HG03432 (cell line): ENCODE results near the gene CEP164.

Experiments
- ATAC-seq: cut with Tn5 transposase; IDR thresholded peaks from one replicate; pipeline ENCODE4 v1.9.1; 2021; ENCODE audit warnings: mild to moderate bottlenecking, moderate library complexity; ENCODE audit not compliant: unreplicated experiment

CEP164 gene

DNA sequence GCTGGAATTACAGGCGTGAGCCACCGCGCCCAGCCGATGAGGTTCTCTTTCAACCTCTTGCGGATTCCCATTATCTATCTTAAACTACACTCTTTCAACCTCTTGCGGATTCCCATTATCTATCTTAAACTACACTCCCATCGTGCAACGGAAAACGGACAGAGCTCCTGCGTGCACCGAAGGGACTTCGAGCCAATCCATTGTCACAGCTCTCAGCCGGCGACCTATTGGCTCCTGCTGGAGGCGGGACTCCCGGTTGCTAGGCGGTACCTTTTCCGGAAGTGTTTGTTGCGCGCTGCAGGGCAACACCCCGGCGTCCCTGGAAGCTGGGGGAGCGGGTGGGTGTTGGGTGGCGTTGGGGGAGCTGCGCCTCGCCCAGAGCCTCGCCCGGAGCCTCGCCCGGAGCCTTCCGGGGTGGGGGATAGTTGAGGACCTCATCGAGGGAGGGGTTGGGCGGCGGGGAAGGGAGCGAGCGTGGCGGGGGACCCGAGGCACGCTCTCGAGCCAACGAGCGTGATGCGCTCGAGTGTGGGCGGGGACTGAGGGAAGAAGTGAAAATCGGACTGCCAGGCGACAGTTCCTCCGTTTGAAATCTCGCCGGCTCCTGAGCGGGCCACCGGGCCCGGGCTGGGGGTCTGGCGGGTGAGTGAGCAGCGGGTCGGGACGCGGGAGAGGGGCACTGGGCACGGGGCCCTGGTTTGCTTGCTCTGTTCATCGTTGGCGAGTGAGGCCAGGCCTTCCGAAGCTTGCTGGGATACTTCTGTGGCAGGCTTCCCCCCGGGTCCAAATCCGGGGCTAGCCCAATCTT lies at the start of gene CEP164:
TSS of gene CEP164 (plus strand) at position 288 of the 808 bp plus-strand sequence. CDS start 10,733 bp downstream, outside the sequence.
- ATAC-seq, result peak; percentile 93

DNA sequence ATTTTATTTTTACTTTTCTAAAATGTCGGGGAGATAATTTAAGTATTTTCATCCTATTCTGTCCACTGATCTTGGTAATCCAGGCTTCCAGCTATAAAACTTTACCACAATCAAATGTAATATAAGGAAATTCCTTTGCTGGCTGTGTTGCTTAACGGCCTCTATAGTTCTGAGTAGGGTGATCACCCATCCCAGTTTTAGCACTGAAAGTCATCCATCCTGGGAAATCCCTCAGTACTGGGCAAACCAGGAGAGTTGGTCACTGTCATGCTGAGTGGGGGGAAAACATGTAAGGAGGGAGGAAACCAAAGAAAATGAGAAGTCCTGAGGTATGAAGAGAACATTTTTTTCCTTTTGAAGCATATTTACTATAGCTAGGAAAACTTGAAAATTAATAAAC lies 49.3 kb upstream of the CEP164 start:
- ATAC-seq, result no peak

DNA sequence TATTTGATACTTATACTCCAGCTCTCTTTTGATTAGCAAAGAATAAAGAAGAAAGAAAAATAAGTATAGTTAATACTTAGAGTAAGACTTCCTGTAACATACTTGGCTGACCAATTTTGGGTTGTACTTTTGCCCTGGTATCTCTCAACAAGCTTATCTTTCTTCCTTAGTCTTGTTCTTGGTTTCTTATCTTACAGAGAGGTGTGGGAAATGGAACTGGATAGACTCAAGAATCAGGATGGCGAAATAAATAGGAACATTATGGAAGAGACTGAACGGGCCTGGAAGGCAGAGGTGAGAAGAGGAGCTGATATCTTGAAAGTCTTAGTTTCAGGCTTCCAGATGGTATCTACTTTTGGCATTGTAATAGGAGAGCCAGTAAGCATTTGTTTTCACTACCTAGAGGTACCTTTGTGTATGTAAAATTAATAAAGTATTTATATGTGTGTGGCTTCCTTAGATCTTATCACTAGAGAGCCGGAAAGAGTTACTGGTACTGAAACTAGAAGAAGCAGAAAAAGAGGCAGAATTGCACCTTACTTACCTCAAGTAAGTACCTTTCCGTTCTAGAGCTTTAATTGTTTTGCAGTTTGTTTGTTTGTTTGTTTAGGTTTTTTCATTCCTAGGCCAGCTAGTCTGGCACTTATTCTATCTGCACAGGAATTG lies 47.8 kb upstream of the CEP164 start:
- ATAC-seq, result no peak

DNA sequence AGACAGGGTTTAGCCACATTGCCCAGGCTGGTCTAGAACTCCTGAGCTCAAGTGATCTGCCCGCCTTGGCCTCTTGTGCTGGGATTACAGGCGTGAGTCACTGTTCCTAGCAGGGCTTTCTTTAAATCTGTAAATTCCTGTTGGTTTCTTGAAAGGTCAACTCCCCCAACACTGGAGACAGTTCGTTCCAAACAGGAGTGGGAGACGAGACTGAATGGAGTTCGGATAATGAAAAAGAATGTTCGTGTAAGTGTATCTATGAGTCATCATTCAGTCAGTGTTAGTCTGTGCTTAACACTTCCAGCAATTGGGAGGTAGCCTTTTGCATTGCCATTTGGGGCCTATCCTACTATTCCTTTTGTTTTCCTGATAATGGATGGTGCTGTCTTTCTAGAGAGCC lies 46.5 kb upstream of the CEP164 start:
- no peak for ATAC-seq

DNA sequence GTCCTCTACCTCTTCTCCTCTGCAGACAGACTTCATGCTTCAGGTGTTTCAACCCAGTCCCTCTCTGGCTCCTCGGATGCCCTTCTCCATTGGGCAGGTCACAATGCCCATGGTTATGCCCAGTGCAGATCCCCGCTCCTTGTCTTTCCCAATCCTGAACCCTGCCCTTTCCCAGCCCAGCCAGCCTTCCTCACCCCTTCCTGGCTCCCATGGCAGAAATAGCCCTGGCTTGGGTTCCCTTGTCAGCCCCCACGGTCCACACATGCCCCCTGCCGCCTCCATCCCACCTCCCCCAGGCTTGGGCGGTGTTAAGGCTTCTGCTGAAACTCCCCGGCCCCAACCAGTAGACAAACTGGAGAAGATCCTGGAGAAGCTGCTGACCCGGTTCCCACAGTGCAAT lies 45.8 kb upstream of the CEP164 start:
- ATAC-seq, result no peak

DNA sequence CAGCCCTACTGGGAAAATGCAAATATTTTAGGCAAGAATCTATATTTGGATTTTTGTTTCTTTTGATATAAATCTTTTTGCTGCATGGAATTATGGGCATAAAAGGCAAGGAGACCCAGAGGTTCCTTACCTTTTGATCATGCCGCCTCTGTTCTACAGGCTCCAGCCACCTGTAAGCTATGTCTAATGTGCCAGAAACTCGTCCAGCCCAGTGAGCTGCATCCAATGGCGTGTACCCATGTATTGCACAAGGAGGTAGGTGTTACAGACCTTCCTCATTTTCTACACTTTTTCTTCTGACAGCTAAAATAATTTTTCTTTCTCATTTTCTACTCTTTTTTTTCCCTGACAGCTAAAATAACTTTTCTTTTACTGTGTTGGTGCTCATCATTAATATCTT lies 44.7 kb upstream of the CEP164 start:
- ATAC-seq, result no peak

DNA sequence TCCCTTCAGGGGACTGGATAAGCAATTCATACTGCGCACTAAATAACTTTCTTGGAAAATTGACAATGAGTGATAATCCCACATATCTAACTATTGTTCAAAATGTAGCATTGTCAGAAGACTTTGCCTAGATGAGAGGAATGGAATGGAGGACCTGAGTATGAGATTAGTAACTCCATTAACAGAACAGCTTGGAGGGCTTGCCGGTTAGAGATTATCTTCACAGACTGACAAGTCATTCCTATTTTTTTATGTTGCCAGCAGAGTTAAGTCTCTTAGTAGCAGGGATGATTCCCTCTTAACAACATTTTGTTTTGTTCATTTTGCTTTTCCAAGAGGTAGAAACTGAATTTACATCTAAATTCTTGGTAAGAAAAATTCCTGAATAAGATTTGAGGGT lies 43.6 kb upstream of the CEP164 start:
- ATAC-seq, result no peak

DNA sequence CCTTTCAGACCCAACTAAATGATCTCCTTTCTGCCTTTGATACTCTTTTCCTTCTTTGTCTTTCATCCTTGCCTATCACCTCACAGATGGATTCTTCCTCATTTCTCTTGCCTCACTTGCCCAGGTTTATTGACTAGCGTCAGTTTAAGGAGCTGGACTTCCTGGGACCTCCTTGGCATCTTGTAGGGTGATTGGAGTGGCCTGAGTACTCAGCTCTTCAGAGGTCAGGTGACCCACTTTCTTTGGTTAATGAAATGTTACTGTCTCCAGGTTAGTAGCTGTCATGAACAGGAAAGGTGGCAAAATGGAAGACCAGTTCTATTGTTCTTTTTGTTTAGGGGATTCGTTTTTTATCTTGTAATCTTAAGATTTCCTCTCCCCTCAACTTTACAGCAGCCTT lies 41.1 kb upstream of the CEP164 start:
- no peak for ATAC-seq

DNA sequence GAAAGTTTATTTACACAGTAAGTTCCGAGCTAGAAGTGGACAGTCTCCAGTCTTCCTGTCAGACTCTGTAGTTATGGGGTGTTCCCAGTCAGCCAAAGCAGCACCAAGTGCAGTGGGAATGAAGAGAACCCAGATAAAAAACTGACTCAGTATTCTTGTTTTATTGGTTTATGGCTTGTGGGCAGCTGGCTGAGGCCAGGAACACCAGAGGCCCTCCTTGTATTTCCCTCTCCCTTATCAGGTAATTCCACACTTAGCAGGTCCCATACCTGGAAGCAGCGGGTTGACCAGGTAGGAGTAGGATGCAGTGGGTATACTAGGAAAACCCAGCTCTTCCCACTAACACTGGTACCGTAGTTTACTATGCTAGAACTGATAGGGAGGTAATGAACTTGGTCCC lies 40.0 kb upstream of the CEP164 start:
- ATAC-seq, result no peak

DNA sequence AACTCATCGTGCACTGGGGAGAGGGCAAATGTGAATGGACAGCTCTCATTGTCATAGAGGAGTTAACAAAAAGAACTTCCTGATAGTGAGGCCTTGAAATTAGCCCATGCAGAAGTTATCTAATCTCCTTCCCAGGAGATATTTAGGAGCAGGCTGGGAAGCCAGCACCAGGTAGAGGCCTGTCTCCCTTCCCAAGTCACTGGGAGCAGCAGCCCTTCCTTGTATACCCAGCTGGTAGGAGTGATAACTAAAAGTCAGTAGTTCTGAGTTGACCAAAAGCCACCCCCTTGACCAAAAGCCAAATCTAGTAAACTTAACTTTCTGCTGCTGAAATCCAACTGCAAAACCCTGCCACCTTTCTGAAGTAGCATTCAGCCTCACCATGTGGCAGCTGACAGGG lies 37.9 kb upstream of the CEP164 start:
- no peak for ATAC-seq

DNA sequence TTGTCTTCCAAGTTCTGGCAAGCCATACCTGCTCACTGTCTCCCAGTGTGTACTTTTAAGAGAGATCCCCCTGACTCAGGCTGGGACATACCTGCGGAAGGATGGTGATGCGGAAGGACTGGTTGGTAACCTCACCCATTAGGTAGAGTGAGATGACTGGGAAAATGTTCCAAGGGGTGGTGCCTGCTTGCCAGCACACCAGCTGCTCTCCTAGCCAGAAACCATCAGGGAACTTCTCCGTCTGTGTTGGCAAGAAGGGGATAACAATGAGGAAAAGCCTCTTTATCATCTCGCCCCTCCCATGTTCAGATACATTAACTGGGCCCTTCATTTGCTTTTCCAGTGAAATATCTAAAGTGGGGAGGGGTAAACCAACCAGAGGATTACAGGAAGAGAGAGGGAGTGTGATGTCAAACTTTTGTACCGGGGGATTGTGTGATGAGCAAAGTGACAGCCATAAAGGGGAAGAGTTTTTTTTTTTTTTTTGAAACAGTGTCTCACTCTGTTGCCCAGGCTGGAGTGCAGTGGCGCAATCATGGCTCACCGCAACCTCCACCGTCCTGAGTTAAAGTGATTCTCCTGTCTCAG lies 36.8 kb upstream of the CEP164 start, which contains the start of gene BACE1-AS:
TSS of gene BACE1-AS (plus strand) at position 538 of the 588 bp plus-strand sequence.
- ATAC-seq, result no peak

DNA sequence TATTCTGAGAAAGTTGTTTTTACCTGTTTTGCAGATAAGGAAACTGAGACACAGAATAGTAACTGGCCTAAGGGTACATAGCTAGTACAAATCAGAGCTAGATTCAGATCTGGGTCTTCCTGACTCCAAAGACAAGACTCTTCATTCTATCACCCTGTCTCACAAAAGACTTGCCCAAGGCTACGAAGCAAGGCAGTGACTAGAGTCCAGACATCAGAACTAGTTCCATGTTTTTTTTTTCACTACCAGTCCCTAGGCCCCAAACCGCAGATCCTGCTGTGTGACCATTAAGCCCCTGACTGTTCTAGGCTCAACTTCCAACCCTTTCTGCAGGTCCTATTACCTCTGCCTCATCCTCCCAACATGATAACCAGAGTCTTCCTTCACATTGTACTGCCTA lies 35.0 kb upstream of the CEP164 start:
- ATAC-seq, result no peak

DNA sequence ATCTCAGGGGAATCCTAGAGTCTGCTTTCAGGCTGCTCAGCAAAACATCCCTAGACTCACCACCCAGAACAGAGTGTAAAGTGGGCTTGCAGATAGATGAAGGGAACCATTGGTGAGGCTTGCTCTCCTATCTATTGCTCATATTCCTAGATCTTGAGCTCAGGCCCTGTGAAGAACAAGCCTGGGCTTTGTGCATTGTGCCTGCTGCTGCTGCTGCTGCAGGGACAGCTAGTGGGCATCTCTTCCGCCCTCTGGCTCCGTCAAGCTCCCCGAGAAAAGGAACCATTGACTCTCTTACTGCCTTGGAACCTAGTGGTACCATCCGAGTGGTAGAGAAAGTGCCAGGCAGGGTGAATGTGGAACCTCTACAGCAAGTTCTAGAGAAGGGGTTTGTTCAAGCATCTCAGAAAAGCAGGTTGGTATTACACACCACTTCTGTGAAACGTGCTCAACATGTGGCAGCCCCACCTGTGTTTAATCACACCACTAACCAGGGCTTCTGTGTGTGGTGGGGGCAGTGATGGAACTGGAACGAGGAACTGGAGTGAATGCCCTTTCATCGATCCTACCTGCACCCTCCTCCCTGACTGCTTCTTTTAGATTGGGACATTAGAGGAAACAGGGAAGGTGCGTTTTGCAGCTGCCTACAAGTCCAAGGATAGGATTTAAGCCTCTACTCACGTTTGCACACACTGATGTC lies 32.1 kb upstream of the CEP164 start:
- no peak for ATAC-seq

DNA sequence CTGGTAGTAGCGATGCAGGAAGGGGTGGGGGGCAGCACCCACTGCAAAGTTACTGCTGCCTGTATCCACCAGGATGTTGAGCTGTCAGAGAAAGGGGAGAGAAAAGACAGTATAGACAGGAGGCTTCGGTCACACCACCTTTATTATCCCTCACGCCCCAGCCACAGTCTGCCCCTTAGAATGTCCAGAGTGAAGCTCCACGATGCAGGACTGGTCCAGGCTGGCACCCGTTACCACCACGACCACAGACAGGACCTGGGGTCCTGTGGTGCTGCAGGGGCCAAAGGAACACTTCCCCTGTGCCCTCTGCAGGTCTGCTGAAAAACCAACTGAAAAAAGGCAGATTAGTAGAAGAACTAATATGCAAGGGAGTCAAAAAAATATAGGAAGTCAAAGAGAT lies 30.8 kb upstream of the CEP164 start:
- ATAC-seq, result no peak

DNA sequence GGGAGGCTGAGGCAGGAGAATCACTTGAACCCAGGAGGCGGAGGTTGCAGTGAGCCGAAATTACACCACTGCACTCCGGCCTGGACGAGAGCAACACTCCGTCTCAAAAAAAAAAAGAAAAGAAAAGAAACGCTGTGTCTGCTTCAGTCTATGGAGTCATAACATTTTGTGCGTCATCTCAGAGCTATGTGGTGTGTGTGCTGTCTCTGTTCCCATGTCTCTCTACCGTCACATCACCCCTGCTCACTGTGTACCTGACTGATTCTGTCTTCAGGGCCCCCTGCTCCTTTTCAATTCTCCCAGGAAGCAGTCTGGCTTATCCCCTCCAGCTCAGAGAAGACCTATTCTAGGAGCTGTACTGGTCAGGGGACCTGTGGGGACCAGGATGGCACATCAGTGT lies 29.5 kb upstream of the CEP164 start:
- ATAC-seq, result no peak

DNA sequence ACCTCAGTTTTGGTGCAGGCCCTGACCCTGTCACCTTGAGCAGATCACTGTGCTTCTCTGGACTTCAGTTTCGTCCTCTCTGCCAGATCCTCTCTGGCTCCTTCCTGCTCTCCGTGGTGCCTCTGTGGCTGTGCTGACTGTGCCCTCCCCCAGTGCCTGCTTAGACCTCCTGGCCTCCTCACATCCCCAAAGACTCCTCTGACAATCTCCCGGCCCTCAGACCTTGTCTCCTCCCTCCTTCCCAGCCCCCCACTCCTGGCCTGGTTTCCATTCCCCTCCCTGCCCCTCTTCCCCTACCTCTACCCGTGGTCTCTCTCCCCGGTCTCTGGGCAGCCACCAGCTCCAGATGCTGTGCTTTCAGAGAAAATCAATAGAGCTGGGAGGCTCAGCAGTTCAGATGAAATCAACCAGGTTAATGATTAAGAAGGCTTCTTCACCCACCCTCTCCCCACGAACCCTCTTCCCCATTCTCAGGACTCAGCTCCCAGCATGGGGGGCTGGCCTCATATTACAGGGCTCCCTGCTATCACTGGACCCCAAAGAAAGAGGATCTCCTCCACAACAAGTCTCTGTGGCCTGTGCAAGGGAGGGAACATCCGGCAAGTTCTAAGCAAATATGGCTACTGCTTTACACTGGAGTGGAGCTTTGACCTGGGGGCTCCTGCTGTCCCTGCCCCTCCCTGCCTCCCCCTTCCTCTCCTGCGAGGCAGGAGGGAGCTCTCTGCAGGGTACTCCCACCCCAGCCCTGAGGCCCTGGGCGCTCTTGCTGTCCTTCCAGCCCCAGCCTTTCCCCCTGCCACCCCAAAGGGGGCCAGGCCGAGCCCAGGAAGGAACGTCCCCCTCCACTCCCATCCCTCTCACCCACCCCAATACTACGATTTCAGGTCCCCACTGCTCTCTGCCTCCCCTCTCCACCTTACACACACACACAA lies 28.0 kb upstream of the CEP164 start:
- ATAC-seq, result no peak

DNA sequence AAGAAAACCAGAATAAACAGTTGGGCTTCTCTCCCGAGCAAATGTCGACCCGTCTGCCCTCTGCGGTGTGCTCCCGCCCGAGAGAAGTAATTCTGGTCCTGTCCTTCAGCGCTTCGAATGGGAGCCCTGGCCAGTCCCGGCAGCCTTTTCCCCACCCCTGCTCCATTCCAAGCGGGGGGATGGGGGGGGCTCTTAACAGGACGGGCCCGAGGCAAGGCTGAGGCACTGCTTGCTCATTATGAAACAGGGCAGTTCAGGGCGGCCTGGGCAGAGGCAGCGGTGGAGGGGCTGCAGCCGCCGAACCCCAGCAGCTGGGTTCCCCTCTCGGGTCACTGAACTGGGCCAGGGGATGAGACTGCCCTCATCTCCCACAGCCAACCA lies 27.4 kb upstream of the CEP164 start:
- no peak for ATAC-seq

DNA sequence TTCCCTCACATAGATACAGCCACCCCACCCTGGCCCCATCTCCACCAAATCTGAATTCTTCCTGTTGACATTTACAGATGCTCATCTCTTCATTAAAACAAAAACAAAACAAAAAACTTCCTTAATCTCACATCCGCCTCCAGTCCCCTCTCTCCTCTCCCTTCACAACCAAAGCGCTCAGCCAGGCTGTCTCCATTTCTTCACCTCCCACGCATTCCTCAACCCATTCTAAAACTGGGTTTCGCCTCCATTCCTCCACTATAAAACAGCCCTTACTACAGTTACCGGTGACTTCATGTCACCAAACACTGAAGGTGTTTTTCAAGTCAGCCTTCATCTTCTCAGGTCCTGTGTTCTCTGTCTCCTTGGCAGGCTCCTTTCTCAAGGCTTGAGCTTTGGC lies 26.9 kb upstream of the CEP164 start:
- no peak for ATAC-seq

DNA sequence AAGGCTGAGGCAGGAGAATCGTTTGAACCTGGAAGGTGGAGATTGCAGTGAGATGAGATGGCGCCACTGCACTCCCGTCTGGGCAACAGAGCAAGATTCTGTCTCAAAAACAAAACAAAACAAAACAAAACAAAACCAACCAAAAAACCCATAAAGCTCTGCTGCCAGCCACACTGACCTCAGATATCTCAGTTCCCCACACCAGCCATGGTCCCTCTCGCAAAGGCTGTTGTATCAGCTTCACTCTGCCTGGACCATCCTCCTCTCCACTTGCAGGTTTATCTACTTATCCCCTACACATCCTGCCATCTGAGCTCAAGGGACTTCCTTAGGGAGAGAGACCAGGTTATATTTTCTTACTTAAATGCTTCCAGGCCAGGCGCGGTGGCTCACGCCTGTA lies 25.4 kb upstream of the CEP164 start:
- ATAC-seq, result no peak

DNA sequence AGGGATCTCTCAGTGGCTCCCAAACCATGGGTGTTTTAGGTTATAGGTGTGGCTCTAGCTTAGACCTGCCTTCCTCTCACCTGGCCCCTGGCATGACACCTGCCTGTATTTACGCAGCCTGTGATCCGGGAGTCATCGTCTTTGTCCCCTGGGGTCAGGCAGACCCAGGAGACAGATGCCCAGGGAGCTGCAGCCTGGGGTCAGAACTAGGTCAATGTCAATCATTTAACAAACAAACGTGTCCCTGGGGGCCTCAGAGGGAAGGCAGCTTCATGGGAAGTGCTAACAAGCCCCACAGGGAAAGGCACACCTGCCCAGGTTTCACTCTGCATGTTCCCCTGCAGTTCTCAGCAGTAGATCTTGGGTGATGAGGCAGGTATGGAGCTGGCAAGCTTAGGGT lies 24.6 kb upstream of the CEP164 start:
- ATAC-seq, result no peak
